Erythroblast (primary cell): ENCODE measurements around the gene SYT1.
"Not testable (repeated sequence)": the region's sequence is repeated elsewhere in the genome, so short reads cannot be mapped to it uniquely, and the experiment has no call there.

Source experiments
- GATA1 ChIP-seq: IDR thresholded peaks from 2 replicates; pipeline ENCODE4 v1.6.1; 2011; ENCODE audit warnings: low read depth, mild to moderate bottlenecking, control low read depth, low read length, moderate library complexity
- POLR2A ChIP-seq: IDR thresholded peaks from 2 replicates; pipeline ENCODE4 v1.6.1; 2011; ENCODE audit warnings: mild to moderate bottlenecking, low read length

DNA sequence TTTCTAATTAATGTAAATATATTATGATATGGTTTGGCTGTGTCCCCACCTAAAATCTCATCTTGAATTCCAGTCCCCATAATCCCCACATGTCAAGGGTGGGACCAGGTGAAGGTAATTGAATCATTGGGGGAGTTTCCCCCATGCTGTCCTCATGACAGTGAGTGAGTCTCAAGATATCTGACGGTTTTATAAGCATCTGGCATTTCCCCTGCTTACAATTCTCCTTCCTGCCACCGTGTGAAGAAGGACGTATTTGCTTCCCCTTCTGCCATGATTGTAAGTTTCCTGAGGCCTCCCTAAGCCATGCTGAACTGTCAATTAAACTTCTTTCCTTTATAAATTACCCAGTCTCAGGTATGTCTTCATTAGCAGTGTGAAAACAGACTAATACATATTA lies 562.2 kb downstream of the SYT1 start:
- TF ChIP-seq POLR2A, GATA1: not testable (repeated sequence)
